ENCODE results near the gene TCEA3. TPM values are rescaled to one million over a fixed set of nuclear protein-coding genes. Genes with fewer than 3 reads are reported as not detected.

The TCEA3 gene
- total and polyA plus RNA-seq, 8 donors, result 70.8 to 143 (median 116) TPM

GRCh38 chr1:23449958-23450357 is 25.4 kb upstream of the TCEA3 start:
- Histone ChIP-seq H3K4me1 (peaks cover 12 to 16% (median 15%) of the 10 kb centered on the region in 3 donors), H3K27ac (no peak overlapping the region), H3K4me3 (no peak overlapping the region), H3K27me3 (no peaks in the 10 kb centered on the region), H3K9me3 (no peaks in the 10 kb centered on the region), H3K36me3 (no peaks in the 10 kb centered on the region)
- intact Hi-C loops (cut with DNase I), result no loop called here
- no peak for TF ChIP-seq CTCF (IDR thresholded peaks at IDR 0.05)
- DNase-seq (peak in 3 of 6 donors; percentile 59 to 71 (median 70)), FAIRE-seq (no peak), ATAC-seq (no peak)
- WGBS, 2 donors, result 90 to 91% methylated on average over 4 of the region's 4 CpGs

GRCh38 chr1:23449306-23449705 is 24.8 kb upstream of the TCEA3 start:
- Histone ChIP-seq H3K27me3 (no peaks in the 10 kb centered on the region), H3K4me3 (no peak overlapping the region), H3K4me1 (peaks cover 12 to 16% (median 15%) of the 10 kb centered on the region in 3 donors), H3K9me3 (no peaks in the 10 kb centered on the region), H3K27ac (no peak overlapping the region), H3K36me3 (no peaks in the 10 kb centered on the region)
- 86 to 87% methylated on average over 6 of the region's 6 CpGs for WGBS, 2 donors
- DNase-seq (no peak), FAIRE-seq (no peak), ATAC-seq (no peak)
- intact Hi-C loops (cut with DNase I), result no loop called here
- TF ChIP-seq CTCF (IDR thresholded peaks at IDR 0.05), result no peak

GRCh38 chr1:23448846-23449245 is 24.3 kb upstream of the TCEA3 start:
- 61 to 67% methylated on average over 1 of the region's 1 CpG for WGBS, 2 donors
- no peak for ATAC-seq

GRCh38 chr1:23446661-23447310 is 22.2 kb upstream of the TCEA3 start:
- H3K9me3 ChIP-seq, result no peaks in the 10 kb centered on the region
- DNase-seq, result no peak
- no peak for ATAC-seq
- peaks cover 7 to 16% (median 8%) of the 10 kb centered on the region in 3 donors for H3K4me1 ChIP-seq
- no peak overlapping the region for H3K4me3 ChIP-seq
- intact Hi-C loops (cut with DNase I), result no loop called here
- no peaks in the 10 kb centered on the region for H3K36me3 ChIP-seq
- H3K27ac ChIP-seq, result no peak overlapping the region
- WGBS, 2 donors, result 84 to 85% methylated on average over 8 of the region's 8 CpGs
- no peaks in the 10 kb centered on the region for H3K27me3 ChIP-seq
- no peak for TF ChIP-seq CTCF (IDR thresholded peaks at IDR 0.05)
- FAIRE-seq, result no peak

More at GRCh38 chr1:23448846-23449245, 24.3 kb upstream of the TCEA3 start:
- Histone ChIP-seq H3K27me3 (no peaks in the 10 kb centered on the region), H3K27ac (no peak overlapping the region), H3K4me3 (no peak overlapping the region), H3K36me3 (no peaks in the 10 kb centered on the region), H3K4me1 (peaks cover 12 to 16% (median 15%) of the 10 kb centered on the region in 3 donors), H3K9me3 (no peaks in the 10 kb centered on the region)
- no peak for DNase-seq
- TF ChIP-seq CTCF (IDR thresholded peaks at IDR 0.05), result no peak
- no peak for FAIRE-seq
- intact Hi-C loops (cut with DNase I), result no loop called here

All from pancreas (tissue), 10 donors.